ENCODE measurements around the gene TRIO. TPM values are rescaled to one million over a fixed set of nuclear protein-coding genes. Genes with fewer than 3 reads are reported as not detected.
A peak's percentile ranks its signal among the peaks of the same experiment; 100 is the strongest.

Gene TRIO
- total and polyA plus RNA-seq, 10 of the 15 experiments (the other 5 are each of a cell fraction or from before 2014, with no cell fraction given): 5.1 to 96.4 (median 44.6) TPM

GRCh38 chr5:14107536-14107935, 35.6 kb upstream of the TRIO start (continued):
- no peak for TF ChIP-seq IRF5 (IDR thresholded peaks at IDR 0.05; ENCODE audit: borderline replicate concordance)
- no peak for TF ChIP-seq ZSCAN29 (IDR thresholded peaks at IDR 0.05)

GRCh38 chr5:14108170-14108996, 34.8 kb upstream of the TRIO start:
- POLR2A ChIA-PET: interaction anchor here (0.6 to 1.8 kb wide), 9 partner anchors 33 to 161 kb away, joined by 3 to 14 read pairs (median 6); partner anchors contain the start of gene TRIO
- 2% methylated on average over 21 of the region's 21 CpGs for WGBS (ENCODE audit: insufficient coverage, insufficient replicate concordance, low lambda C conversion rate, missing lambda C conversion rate)
- H3K9ac ChIP-seq (ENCODE audit: control insufficient read depth, insufficient read depth, low read length): peak overlapping the region; percentile 36; the same call in 1 of the 2 replicates
- peak overlapping the region; percentile 51 for H3K4me3 ChIP-seq
- H3K4me2 ChIP-seq (ENCODE audit: control insufficient read depth, insufficient read depth): peak overlapping the region; percentile 94
- no peaks in the 10 kb centered on the region; the same call in 1 of the 3 replicates for H3K9me3 ChIP-seq (replicated peaks; ENCODE audit: control insufficient read depth, insufficient read depth, low read length)
- no TSS peak for BruUV-seq (replicated peaks)
- H3K4me1 ChIP-seq (ENCODE audit: control insufficient read depth, insufficient read depth, low read length): peaks cover 22% of the 10 kb centered on the region
- SMC1A ChIA-PET (ENCODE audit: uncharacterized antibody, unreplicated experiment): interaction anchor here (0.6 to 4.0 kb wide), 43 partner anchors 11 to 760 kb away, joined by 3 to 81 read pairs (median 4); partner anchors contain the start of gene TRIO
- peak; percentile 93 for FAIRE-seq
- H3K79me2 ChIP-seq (ENCODE audit: control insufficient read depth, insufficient read depth, low read length): no peaks in the 10 kb centered on the region
- H3K27ac ChIP-seq (ENCODE audit: control insufficient read depth, insufficient read depth): peak overlapping the region; percentile 64
- peak overlapping the region; percentile 93 for H2AFZ ChIP-seq (ENCODE audit: control insufficient read depth, low read depth, low read length)
- H3K27me3 ChIP-seq (replicated peaks in 1 of 2; ENCODE audit: control insufficient read depth in 2 of 2, insufficient read depth in 2 of 2, low read length in 1 of 2): no peaks in the 10 kb centered on the region
- intact Hi-C loops (cut with micrococcal nuclease; ENCODE audit: unreplicated experiment) (loop anchor here (1.0 kb wide), 3 partner anchors 100 to 162 kb away; no protein-coding TSS in a partner anchor), in situ Hi-C loops (cut with MboI) (loop anchor here (5.0 kb wide), 2 partner anchors 104 to 159 kb away; no protein-coding TSS in a partner anchor)
- peak; percentile 92 for ATAC-seq
- RAD21 ChIA-PET (ENCODE audit: unreplicated experiment): interaction anchor here (0.6 to 5.1 kb wide), 30 partner anchors 12 to 230 kb away, joined by 3 to 52 read pairs (median 6); no protein-coding TSS in a partner anchor
- peak; percentile 44 for DNase-seq (ENCODE audit: low read depth, low spot score)
- no peaks in the 10 kb centered on the region for H4K20me1 ChIP-seq (ENCODE audit: control insufficient read depth, insufficient read depth)
- CTCF ChIA-PET: interaction anchor here (0.6 to 7.3 kb wide), 45 partner anchors 12 to 540 kb away, joined by 3 to 137 read pairs (median 4); partner anchors contain the start of gene TRIO
- H3K36me3 ChIP-seq (ENCODE audit: control insufficient read depth in 2 of 2, insufficient read depth in 2 of 2, low read length in 1 of 2): no peaks in the 10 kb centered on the region
- TF ChIP-seq IRF3 (IDR thresholded peaks at IDR 0.05): no peak
- TF ChIP-seq RBBP5 (conservative IDR thresholded peaks at IDR 0.05): no peak
- TF ChIP-seq BHLHE40 (IDR thresholded peaks at IDR 0.05; ENCODE audit: borderline replicate concordance in 1 of 2, low read depth in 2 of 2, low read length in 1 of 2): 0 out of 4 replicates have a peak, but pooled peaks of 1 of the 2 experiments have one; percentile 20
- no peak for TF ChIP-seq MYC (IDR thresholded peaks at IDR 0.05; ENCODE audit: insufficient read depth, insufficient read length, insufficient replicate concordance, low read length, severe bottlenecking)
- peak; percentile 52; the same call in 1 of the 2 replicates for TF ChIP-seq ZNF687 (IDR thresholded peaks at IDR 0.05)
- TF ChIP-seq HDGF (IDR thresholded peaks at IDR 0.05): no peak
- no peak for TF ChIP-seq ETV6 (conservative IDR thresholded peaks at IDR 0.05 in 1 of 2, IDR thresholded peaks at IDR 0.05 in 1 of 2; ENCODE audit: borderline replicate concordance in 1 of 2, low read depth in 1 of 2)
- no peak for TF ChIP-seq ZNF207 (IDR thresholded peaks at IDR 0.05; ENCODE audit: borderline replicate concordance)
- no peak for TF ChIP-seq CBX3 (IDR thresholded peaks at IDR 0.05; ENCODE audit: borderline replicate concordance, low read depth)
